Trophoblast cell (in vitro differentiated cells and primary cell): ENCODE measurements around the gene PARP6.

Source experiments
- DNase-seq, 2 donors: peaks; one replicate each; pipeline ENCODE4 v3.0.0-alpha.2; 2016
- H2AFZ ChIP-seq: 2 replicates; pipeline ENCODE4 v1.6.1; 2013; ENCODE audit warnings: low read length, moderate library complexity, mild to moderate bottlenecking; ENCODE audit not compliant: insufficient read depth, poor library complexity
- H2AK5ac ChIP-seq: 2 replicates; pipeline ENCODE4 v1.6.1; 2013; ENCODE audit warnings: mild to moderate bottlenecking, low read length
- H2BK120ac ChIP-seq: 2 replicates; pipeline ENCODE4 v1.6.1; 2013; ENCODE audit warnings: low read length, mild to moderate bottlenecking, moderate library complexity; ENCODE audit not compliant: insufficient read depth, poor library complexity
- H2BK12ac ChIP-seq: 2 replicates; pipeline ENCODE4 v1.6.1; 2013; ENCODE audit warnings: mild to moderate bottlenecking, low read length, moderate library complexity
- H2BK5ac ChIP-seq: 2 replicates; pipeline ENCODE4 v1.6.1; 2013; ENCODE audit warnings: low read length, low read depth, moderate library complexity, mild to moderate bottlenecking; ENCODE audit not compliant: poor library complexity
- H3K14ac ChIP-seq: 2 replicates; pipeline ENCODE4 v1.6.1; 2013; ENCODE audit warnings: mild to moderate bottlenecking, low read length
- H3K18ac ChIP-seq: 2 replicates; pipeline ENCODE4 v1.6.1; 2013; ENCODE audit warnings: mild to moderate bottlenecking, low read length
- H3K23ac ChIP-seq: 2 replicates; pipeline ENCODE4 v1.6.1; 2013; ENCODE audit warnings: low read length
- H3K27ac ChIP-seq: 2 replicates; pipeline ENCODE4 v1.5.1; 2013; ENCODE audit warnings: low read depth, mild to moderate bottlenecking, inconsistent platforms, low read length, moderate library complexity
- H3K27me3 ChIP-seq: 2 replicates; pipeline ENCODE4 v1.6.1; 2013; ENCODE audit warnings: inconsistent platforms, mild to moderate bottlenecking, low read length, moderate library complexity; ENCODE audit not compliant: insufficient read depth
- H3K36me3 ChIP-seq, 2 experiments: 1 replicate in 1 of 2; 2 replicates in 1 of 2; pipeline ENCODE4 v1.6.1; 2013; ENCODE audit warnings: low read length in 2 of 2, mild to moderate bottlenecking in 2 of 2, moderate library complexity in 1 of 2; ENCODE audit not compliant: insufficient read depth in 2 of 2, control insufficient read depth in 1 of 2
- H3K4ac ChIP-seq: 2 replicates; pipeline ENCODE4 v1.6.1; 2013; ENCODE audit warnings: low read depth, mild to moderate bottlenecking, low read length, moderate library complexity
- H3K4me1 ChIP-seq, 2 experiments: 1 replicate in 1 of 2; 2 replicates in 1 of 2; pipeline ENCODE4 v1.6.1; 2013; ENCODE audit warnings: low read length in 2 of 2, mild to moderate bottlenecking in 2 of 2, moderate library complexity in 1 of 2; ENCODE audit not compliant: insufficient read depth in 2 of 2, control insufficient read depth in 1 of 2
- H3K4me2 ChIP-seq: 2 replicates; pipeline ENCODE4 v1.6.1; 2013; ENCODE audit warnings: inconsistent platforms, mild to moderate bottlenecking, low read length, moderate library complexity
- H3K4me3 ChIP-seq: 2 replicates; pipeline ENCODE4 v1.5.1; 2013; ENCODE audit warnings: mild to moderate bottlenecking, low read depth, low read length, inconsistent platforms
- H3K79me1 ChIP-seq: one replicate; pipeline ENCODE4 v1.6.1; 2013; ENCODE audit warnings: low read length
- H3K79me2 ChIP-seq: 2 replicates; pipeline ENCODE4 v1.6.1; 2013; ENCODE audit warnings: low read length, mild to moderate bottlenecking; ENCODE audit not compliant: control insufficient read depth, insufficient read depth, poor library complexity
- H3K9ac ChIP-seq: 2 replicates; pipeline ENCODE4 v1.6.1; 2013; ENCODE audit warnings: mild to moderate bottlenecking, low read length
- H3K9me3 ChIP-seq: 2 replicates; pipeline ENCODE4 v1.6.1; 2013; ENCODE audit warnings: low read depth, mild to moderate bottlenecking, control low read depth, inconsistent platforms, low read length; ENCODE audit not compliant: insufficient read depth
- H4K12ac ChIP-seq: 2 replicates; pipeline ENCODE4 v1.6.1; 2013; ENCODE audit warnings: low read depth, mild to moderate bottlenecking, low read length, moderate library complexity
- H4K8ac ChIP-seq: 2 replicates; pipeline ENCODE4 v1.6.1; 2013; ENCODE audit warnings: low read depth, mild to moderate bottlenecking, low read length, moderate library complexity
- H4K91ac ChIP-seq: one replicate; pipeline ENCODE4 v1.6.1; 2013; ENCODE audit warnings: low read depth, mild to moderate bottlenecking, low read length, moderate library complexity
- WGBS: extraction: QIAGEN DNeasy Blood & Tissue Kit; methylation state at CpG from one replicate; pipeline ENCODE4 v1.1.7; 2013; ENCODE audit warnings: missing lambda C conversion rate; ENCODE audit not compliant: insufficient read length, insufficient coverage; ENCODE audit errors: extremely low coverage; 5-methylcytosine and 5-hydroxymethylcytosine counted together

PARP6 gene

DNA sequence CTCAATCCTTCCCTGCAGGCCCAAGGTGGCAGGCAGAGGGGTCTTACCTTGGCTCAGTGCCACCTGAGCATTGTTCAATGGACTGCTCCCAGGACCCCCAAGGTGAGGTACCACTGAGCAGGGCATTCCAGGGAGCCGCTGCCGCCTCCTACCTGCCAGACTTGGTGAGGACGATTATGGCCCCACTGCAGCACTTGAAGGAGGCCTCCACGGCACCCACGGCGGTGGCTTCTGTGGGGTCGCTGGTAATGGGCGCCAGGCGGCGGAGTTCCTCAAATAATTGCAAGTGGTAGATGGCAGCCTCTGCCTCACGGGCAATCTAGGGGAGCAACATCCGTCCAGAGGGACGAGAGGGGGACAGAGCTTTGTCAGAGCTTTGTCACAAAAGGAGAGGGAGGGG is 70.1 kb downstream of the PARP6 start:
- no peak overlapping the region for H4K91ac ChIP-seq
- H2AFZ ChIP-seq: no peak overlapping the region
- H3K9ac ChIP-seq: no peak overlapping the region
- no peak overlapping the region for H3K4me2 ChIP-seq
- no peak overlapping the region for H4K12ac ChIP-seq
- H3K27ac ChIP-seq: no peak overlapping the region
- no peak overlapping the region for H4K8ac ChIP-seq
- H2BK12ac ChIP-seq: no peak overlapping the region
- H3K23ac ChIP-seq: no peak overlapping the region
- H3K4me3 ChIP-seq: no peak overlapping the region
- WGBS: no CpG with 5 or more reads among the region's 13 CpGs
- H3K79me1 ChIP-seq: peaks cover 1% of the 10 kb centered on the region
- H3K14ac ChIP-seq: no peak overlapping the region
- H3K36me3 ChIP-seq: peaks cover 78 to 87% of the 10 kb centered on the region in 2 experiments
- H3K4ac ChIP-seq: no peak overlapping the region
- no peaks in the 10 kb centered on the region for H3K27me3 ChIP-seq
- H2AK5ac ChIP-seq: no peak overlapping the region
- peak overlapping the region; percentile 7 for H3K18ac ChIP-seq
- no peak overlapping the region for H2BK120ac ChIP-seq
- peaks cover 2% of the 10 kb centered on the region for H3K9me3 ChIP-seq
- peaks cover 2% of the 10 kb centered on the region for H3K79me2 ChIP-seq
- H3K4me1 ChIP-seq: peaks cover 0 to 2% of the 10 kb centered on the region in 2 experiments
- DNase-seq: no peak
- no peak overlapping the region for H2BK5ac ChIP-seq

DNA sequence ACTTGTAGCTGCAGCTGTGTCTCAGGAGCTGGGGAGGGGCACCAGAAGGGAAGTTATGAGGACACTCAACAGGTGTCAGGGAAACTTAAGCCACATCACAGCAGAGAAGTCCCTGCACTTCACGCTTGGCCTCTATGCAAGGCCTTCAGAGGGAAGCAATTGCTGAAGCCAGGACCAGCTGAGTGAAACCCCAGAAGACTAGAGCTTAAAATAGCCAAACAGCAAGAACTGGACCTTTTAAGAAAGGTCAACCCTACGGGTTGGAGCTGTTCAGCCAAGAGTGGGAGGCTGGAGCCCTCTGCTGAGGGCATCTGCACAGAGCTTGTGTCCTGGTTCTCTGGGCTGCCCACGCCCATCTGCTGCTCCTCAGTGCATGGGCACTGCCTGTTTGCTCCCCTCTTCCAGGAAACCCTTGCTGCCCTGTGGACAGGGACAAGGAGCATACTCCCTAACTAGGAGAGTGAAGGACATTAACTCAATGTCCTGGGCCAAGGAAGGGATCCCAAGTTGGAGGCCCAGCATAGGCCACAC is 70.9 kb downstream of the PARP6 start:
- H3K23ac ChIP-seq: no peak overlapping the region
- no peak overlapping the region for H4K91ac ChIP-seq
- no peak overlapping the region for H2AK5ac ChIP-seq
- DNase-seq: no peak
- H2AFZ ChIP-seq: no peak overlapping the region
- no peak overlapping the region for H3K27ac ChIP-seq
- whole genome bisulfite sequencing: no CpG with 5 or more reads among the region's 3 CpGs
- no peak overlapping the region for H3K4me3 ChIP-seq
- H2BK5ac ChIP-seq: no peak overlapping the region
- no peak overlapping the region for H2BK120ac ChIP-seq
- H3K4me1 ChIP-seq: peaks cover 0 to 8% of the 10 kb centered on the region in 2 experiments
- H2BK12ac ChIP-seq: no peak overlapping the region
- no peak overlapping the region for H4K12ac ChIP-seq
- H3K79me1 ChIP-seq: peaks cover 6% of the 10 kb centered on the region
- H3K4me2 ChIP-seq: no peak overlapping the region
- H4K8ac ChIP-seq: no peak overlapping the region
- peaks cover 69 to 79% of the 10 kb centered on the region in 2 experiments for H3K36me3 ChIP-seq
- H3K4ac ChIP-seq: no peak overlapping the region
- H3K9me3 ChIP-seq: peaks cover 2% of the 10 kb centered on the region
- no peak overlapping the region for H3K9ac ChIP-seq
- H3K14ac ChIP-seq: no peak overlapping the region
- no peaks in the 10 kb centered on the region for H3K27me3 ChIP-seq
- peaks cover 2% of the 10 kb centered on the region for H3K79me2 ChIP-seq
- H3K18ac ChIP-seq: no peak overlapping the region

DNA sequence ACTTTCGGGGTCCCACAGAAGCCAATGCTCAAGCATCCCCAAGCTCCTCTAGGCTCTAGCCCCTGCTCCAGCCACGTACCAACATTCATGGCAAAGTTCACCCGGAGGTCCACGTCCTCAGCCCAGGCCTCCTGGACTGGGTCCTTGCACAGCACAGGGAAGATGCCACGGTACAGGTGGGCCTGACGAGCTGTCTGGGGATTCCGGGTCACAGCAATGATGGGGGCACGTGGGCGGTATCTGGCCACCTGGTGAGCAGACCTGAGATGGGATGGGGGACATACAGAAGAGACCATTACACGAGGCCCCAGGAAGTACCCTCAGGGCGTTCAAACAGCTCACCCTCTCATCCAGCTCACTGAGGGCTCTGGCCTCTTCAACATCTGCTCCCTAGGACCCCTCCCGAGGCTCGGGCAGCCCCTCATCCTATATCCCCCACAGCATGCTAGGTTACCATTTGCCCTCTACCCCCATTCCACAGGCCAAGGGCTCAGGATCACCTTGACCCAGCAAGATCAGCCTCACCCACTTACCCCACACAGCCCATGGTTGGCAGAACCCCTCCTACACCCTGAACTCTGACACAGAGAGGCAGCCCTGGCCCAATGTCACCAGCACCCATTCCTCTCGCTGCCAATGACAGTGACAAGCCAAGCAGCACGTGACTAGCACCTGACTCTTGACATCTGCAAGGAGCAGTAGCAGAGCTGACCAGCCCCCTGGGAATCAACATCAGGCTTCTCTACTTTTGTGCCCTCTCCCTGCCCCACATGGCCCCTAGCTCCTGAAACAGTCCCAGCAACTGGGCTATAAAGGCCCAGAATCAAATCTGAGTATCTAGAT is 71.7 kb downstream of the PARP6 start:
- Histone ChIP-seq H3K4ac (no peak overlapping the region), H2BK5ac (no peak overlapping the region), H3K79me1 (peaks cover 6% of the 10 kb centered on the region), H2BK12ac (no peak overlapping the region), H4K12ac (no peak overlapping the region), H2AK5ac (no peak overlapping the region), H3K79me2 (peaks cover 2% of the 10 kb centered on the region), H3K9me3 (peaks cover 2% of the 10 kb centered on the region), H3K4me3 (no peak overlapping the region), H4K91ac (no peak overlapping the region), H3K27me3 (no peaks in the 10 kb centered on the region), H3K9ac (no peak overlapping the region), H3K14ac (no peak overlapping the region), H2BK120ac (no peak overlapping the region), H4K8ac (no peak overlapping the region), H3K27ac (no peak overlapping the region), H2AFZ (no peak overlapping the region), H3K23ac (no peak overlapping the region), H3K18ac (no peak overlapping the region), H3K36me3 (peaks cover 61 to 71% of the 10 kb centered on the region in 2 experiments), H3K4me2 (no peak overlapping the region), H3K4me1 (peaks cover 0 to 9% of the 10 kb centered on the region in 2 experiments)
- WGBS: no CpG with 5 or more reads among the region's 15 CpGs
- peak in 1 of 2 donors; percentile 9 for DNase-seq

DNA sequence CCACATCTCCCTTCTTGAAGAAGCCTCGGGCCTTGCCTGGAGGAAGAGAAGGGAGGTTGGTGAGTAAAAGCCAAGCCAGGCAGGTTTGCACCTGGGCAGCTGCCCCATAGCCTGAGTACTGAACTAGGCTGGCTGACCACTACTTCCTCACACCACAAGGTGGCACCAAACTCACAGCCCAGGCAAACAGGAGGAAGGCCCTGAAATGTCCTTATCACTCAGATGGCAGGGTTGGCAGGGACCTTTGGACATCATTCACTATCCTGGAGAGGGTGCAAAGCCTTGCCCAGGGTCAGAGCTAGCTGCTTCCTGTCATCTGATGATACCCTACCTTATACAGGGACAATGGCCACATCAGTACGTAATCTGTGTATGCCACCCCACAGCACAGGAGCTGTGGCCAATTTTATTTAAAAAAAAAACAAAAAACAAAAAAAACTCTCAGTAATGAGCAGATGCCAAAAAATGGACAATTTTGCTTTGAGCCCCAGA is 72.6 kb downstream of the PARP6 start:
- Histone ChIP-seq H3K4me1 (peaks cover 4 to 13% of the 10 kb centered on the region in 2 experiments), H3K14ac (no peak overlapping the region), H3K27ac (no peak overlapping the region), H3K4ac (no peak overlapping the region), H2BK120ac (no peak overlapping the region), H3K9ac (no peak overlapping the region), H2BK5ac (no peak overlapping the region), H3K18ac (no peak overlapping the region), H2AK5ac (no peak overlapping the region), H4K12ac (no peak overlapping the region), H3K23ac (no peak overlapping the region), H3K4me3 (no peak overlapping the region), H3K79me1 (peaks cover 6% of the 10 kb centered on the region), H3K36me3 (peaks cover 56 to 62% of the 10 kb centered on the region in 2 experiments), H2BK12ac (no peak overlapping the region), H4K8ac (no peak overlapping the region), H4K91ac (no peak overlapping the region), H2AFZ (no peak overlapping the region), H3K27me3 (no peaks in the 10 kb centered on the region), H3K9me3 (peaks cover 2% of the 10 kb centered on the region), H3K79me2 (peaks cover 2% of the 10 kb centered on the region), H3K4me2 (no peak overlapping the region)
- peak; percentile 89 to 97 for DNase-seq
- WGBS: no CpG with 5 or more reads among the region's 2 CpGs
